HepG2 (cell line): ENCODE measurements around the gene KREMEN1. TPM values are rescaled to one million over a fixed set of nuclear protein-coding genes. Genes with fewer than 3 reads are reported as not detected.

Experiments
- ATAC-seq: fragments of 200-7000 bp; cut with Tn5 transposase; 3 replicates; pipeline ENCODE4 v1.9.1; 2020; ENCODE audit warnings: mild to moderate bottlenecking, moderate library complexity
- BruUV-seq: library from RNA; stranded (reverse); fragments of 400-500 nt; replicated peaks from 2 replicates; lab custom pipeline; 2021; lab: Mats Ljungman, UMichigan
- CTCF ChIA-PET: fragments of 300-600 bp; formaldehyde crosslinking; extraction: SDS; loops from one replicate; lab custom pipeline; 2021; ENCODE audit warnings: low total read pairs, inconsistent platforms, low intra/inter-chr PET ratio; lab: Yijun Ruan, JAX
- POLR2A ChIA-PET: fragments of 350-600 bp; sonication (Branson Sonifier 250); formaldehyde crosslinking; loops from one replicate; lab custom pipeline; 2020; ENCODE audit warnings: antibody characterized with exemption, inconsistent platforms; lab: Yijun Ruan, JAX
- DNase-seq: peaks from one replicate; pipeline ENCODE4 v3.0.0-alpha.2; 2015; ENCODE audit warnings: low spot score
- FAIRE-seq: peaks from 3 replicates; lab custom pipeline; 2011; peaks lifted over from hg19 to GRCh38; lab: Jason Lieb, UNC
- H2AFZ ChIP-seq: one replicate; pipeline ENCODE4 v1.6.1; 2011; ENCODE audit warnings: low read length, inconsistent platforms
- H3K27ac ChIP-seq: fragments of 300-600 bp; 3 replicates; pipeline ENCODE4 v1.8.0; 2011; ENCODE audit warnings: mixed run types, mild to moderate bottlenecking, mixed read lengths, low read length, inconsistent platforms; ENCODE audit not compliant: insufficient read depth; ENCODE audit errors: extremely low read length
- H3K27me3 ChIP-seq, 2 experiments: fragments of 200-600 bp in 1 of 2; 2 replicates in 1 of 2; 3 replicates in 1 of 2; pipeline versions ENCODE4 v1.6.0 to v1.8.0; 2011; ENCODE audit warnings: low read length in 2 of 2, mild to moderate bottlenecking in 2 of 2, moderate library complexity in 2 of 2, inconsistent platforms in 1 of 2; ENCODE audit not compliant: insufficient read depth in 2 of 2, control insufficient read depth in 1 of 2
- H3K36me3 ChIP-seq, 2 experiments: fragments of 200-600 bp in 1 of 2; replicated peaks in 1 of 2; 2 replicates in 1 of 2; 3 replicates in 1 of 2; pipeline versions ENCODE4 v1.5.1 to v1.8.0; 2011; ENCODE audit warnings: low read length in 2 of 2, inconsistent platforms in 1 of 2; ENCODE audit not compliant: insufficient read depth in 2 of 2, control insufficient read depth in 1 of 2
- H3K4me1 ChIP-seq: 2 replicates; pipeline ENCODE4 v1.5.1; 2012; ENCODE audit warnings: low read length, inconsistent platforms; ENCODE audit not compliant: insufficient read depth
- H3K4me2 ChIP-seq: 2 replicates; pipeline ENCODE4 v1.6.0; 2011; ENCODE audit warnings: low read depth, low read length, inconsistent platforms
- H3K4me3 ChIP-seq, 3 experiments: fragments of 200-600 bp in 1 of 3; sonication (generic), shearing (Covaris generic) in 1 of 3; replicated peaks in 1 of 3; 2 replicates each; pipeline ENCODE4 v1.5.1; 2011 to 2016; ENCODE audit warnings: low read length in 3 of 3, inconsistent platforms in 2 of 3, low read depth in 2 of 3, mild to moderate bottlenecking in 2 of 3, control low read depth in 1 of 3, mixed read lengths in 1 of 3; ENCODE audit not compliant: insufficient read depth in 1 of 3
- H3K79me2 ChIP-seq: one replicate; pipeline ENCODE4 v1.6.1; 2011; ENCODE audit warnings: low read length, inconsistent platforms; ENCODE audit not compliant: insufficient read depth
- H3K9ac ChIP-seq: 2 replicates; pipeline ENCODE4 v1.6.0; 2011; ENCODE audit warnings: mild to moderate bottlenecking, low read depth, low read length, inconsistent platforms; ENCODE audit not compliant: insufficient read depth
- H3K9me3 ChIP-seq: 2 replicates; pipeline ENCODE4 v1.5.1; 2012; ENCODE audit warnings: mild to moderate bottlenecking, low read length
- H4K20me1 ChIP-seq: 2 replicates; pipeline ENCODE4 v1.6.0; 2011; ENCODE audit warnings: inconsistent platforms, mild to moderate bottlenecking, low read length, moderate library complexity; ENCODE audit not compliant: insufficient read depth
- CHD4 ChIP-seq: fragments of 200-600 bp; sonication (generic); IDR thresholded peaks from 2 replicates; pipeline ENCODE4 v1.7.0; 2017; ENCODE audit warnings: mild to moderate bottlenecking, low read length, borderline replicate concordance
- GATAD1 ChIP-seq: IDR thresholded peaks from 2 replicates; pipeline ENCODE4 v1.6.1; 2016; ENCODE audit warnings: missing genetic modification reagents, missing compliant biosample characterization
- MAFF ChIP-seq: IDR thresholded peaks from 2 replicates; pipeline ENCODE4 v1.6.1; 2011; ENCODE audit warnings: low read depth, low read length, improper control_type of control experiment
- POLR2AphosphoS2 ChIP-seq: IDR thresholded peaks from 2 replicates; pipeline ENCODE4 v1.6.1; 2011; ENCODE audit warnings: low read depth, low read length, improper control_type of control experiment
- RFX1 ChIP-seq: fragments of 450-650 bp; IDR thresholded peaks from 2 replicates; pipeline ENCODE4 v1.6.1; 2017
- TBX2 ChIP-seq: sonication (generic); formaldehyde crosslinking; IDR thresholded peaks from 2 replicates; pipeline ENCODE4 v1.5.0; 2020; ENCODE audit warnings: missing genetic modification reagents, mild to moderate bottlenecking, borderline replicate concordance
- ZBTB8A ChIP-seq: sonication (generic); formaldehyde crosslinking; IDR thresholded peaks from 2 replicates; pipeline ENCODE4 v1.4.0; 2020; ENCODE audit warnings: mild to moderate bottlenecking, low read depth, missing genetic modification reagents, borderline replicate concordance
- ZNF569 ChIP-seq: sonication (generic); formaldehyde crosslinking; IDR thresholded peaks from 2 replicates; pipeline ENCODE4 v1.5.0; 2020; ENCODE audit warnings: mild to moderate bottlenecking, missing genetic modification reagents, moderate library complexity, borderline replicate concordance
- ZNF761 ChIP-seq: sonication (generic); formaldehyde crosslinking; conservative IDR thresholded peaks from 2 replicates; pipeline ENCODE4 v1.4.0; 2020; ENCODE audit warnings: mild to moderate bottlenecking, missing genetic modification reagents
- WGBS: methylation state at CpG from one replicate; pipeline ENCODE4 v1.1.6; 2017; ENCODE audit warnings: low lambda C conversion rate; 5-methylcytosine and 5-hydroxymethylcytosine counted together
- in situ Hi-C: cut with HindIII; loops from 2 replicates; pipeline ENCODE4 v1.10.0; 2017; ENCODE audit warnings: low pct_unique_long_range_greater_than_20kb; ENCODE audit not compliant: extremely low pct_ligation_motif_present
- intact Hi-C: fragments of 100-400 bp; cut with micrococcal nuclease; formaldehyde crosslinking; loops from one replicate; pipeline ENCODE4 v1.10.0; 2022; ENCODE audit not compliant: unreplicated experiment
- polyA plus RNA-seq, 8 experiments: library from polyadenylated mRNA; depleted of rRNA in 3 of 8; stranded (reverse) in 7 of 8; unstranded in 1 of 8; fragments of >200 nt; fragmentation: Illumina TruSeq in 4 of 8; extraction: Trizol in 4 of 8; gene quantifications; 2 replicates each; pipeline versions ENCODE4 v1.2.1 to v1.2.3, GENCODE V29; 2011 to 2016; ENCODE audit warnings: low read depth in 4 of 8, missing spikeins in 1 of 8, mixed read lengths in 1 of 8; ENCODE audit not compliant: insufficient read depth in 1 of 8
- total RNA-seq, 5 experiments: library from RNA; depleted of rRNA; stranded (reverse); fragments of >200 nt; fragmentation: Illumina TruSeq; extraction: Trizol; gene quantifications; 2 replicates each; pipeline ENCODE4 v1.2.3, GENCODE V29; 2016; ENCODE audit warnings: low read depth in 1 of 5
- TF ChIP-seq, protein P1 (sequence below): sonication (generic); formaldehyde crosslinking; IDR thresholded peaks from 2 replicates; pipeline ENCODE4 v1.5.0; 2020; ENCODE audit warnings: mild to moderate bottlenecking, missing genetic modification reagents

The KREMEN1 gene
- total and polyA plus RNA-seq, 2 of the 13 experiments (the other 11 are each of a cell fraction or from before 2014, with no cell fraction given): 9.8 to 13.8 TPM

DNA sequence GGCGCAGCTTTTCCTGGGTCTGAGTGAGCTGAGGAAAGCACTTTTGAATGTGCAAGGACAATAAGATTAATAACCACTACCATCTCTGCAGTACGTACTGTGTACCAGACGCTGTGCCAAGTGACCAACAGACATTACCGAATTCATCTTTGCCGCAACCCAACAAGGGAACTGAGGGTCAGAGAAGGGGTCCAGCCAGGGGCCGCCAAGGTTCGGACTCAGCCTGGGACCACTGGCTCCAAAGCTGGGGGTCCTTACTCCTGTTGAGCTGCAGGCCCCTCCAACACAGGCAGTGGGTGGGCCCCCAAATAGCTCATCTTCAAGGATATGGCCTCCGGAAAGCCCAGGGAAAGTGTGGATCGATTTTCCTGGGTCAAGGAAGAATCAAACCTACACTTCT is 77.9 kb downstream of the KREMEN1 start:
- Histone ChIP-seq H2AFZ (no peak overlapping the region), H3K9me3 (no peaks in the 10 kb centered on the region), H3K4me2 (no peak overlapping the region), H3K79me2 (no peaks in the 10 kb centered on the region), H3K36me3 (no peaks in the 10 kb centered on the region), H4K20me1 (no peaks in the 10 kb centered on the region), H3K27ac (no peak overlapping the region), H3K27me3 (no peaks in the 10 kb centered on the region), H3K9ac (no peak overlapping the region), H3K4me1 (peaks cover 36% of the 10 kb centered on the region)
- ChIA-PET POLR2A (interaction anchor here (1.2 kb wide), 1 partner anchor 54 kb away, joined by 3 read pairs; no protein-coding TSS in a partner anchor), CTCF (no interaction called here)
- in situ Hi-C loops: loop anchor here (5.0 kb wide), 1 partner anchor 78 kb away; the partner anchor contains the start of gene KREMEN1
- DNase-seq (no peak), FAIRE-seq (no peak)
- no TSS peak for BruUV-seq
- WGBS: 91% methylated on average over 9 of the region's 9 CpGs
- TF ChIP-seq GATAD1 (CRISPR knock-in tag) (no peak), TBX2 (no peak), MAFF (no peak), CHD4 (no peak), POLR2AphosphoS2 (no peak), RFX1 (no peak), ZNF569 (CRISPR knock-in tag) (no peak), ZBTB8A (no peak), ZNF761 (CRISPR knock-in tag) (no peak)
- TF ChIP-seq, protein P1, sequence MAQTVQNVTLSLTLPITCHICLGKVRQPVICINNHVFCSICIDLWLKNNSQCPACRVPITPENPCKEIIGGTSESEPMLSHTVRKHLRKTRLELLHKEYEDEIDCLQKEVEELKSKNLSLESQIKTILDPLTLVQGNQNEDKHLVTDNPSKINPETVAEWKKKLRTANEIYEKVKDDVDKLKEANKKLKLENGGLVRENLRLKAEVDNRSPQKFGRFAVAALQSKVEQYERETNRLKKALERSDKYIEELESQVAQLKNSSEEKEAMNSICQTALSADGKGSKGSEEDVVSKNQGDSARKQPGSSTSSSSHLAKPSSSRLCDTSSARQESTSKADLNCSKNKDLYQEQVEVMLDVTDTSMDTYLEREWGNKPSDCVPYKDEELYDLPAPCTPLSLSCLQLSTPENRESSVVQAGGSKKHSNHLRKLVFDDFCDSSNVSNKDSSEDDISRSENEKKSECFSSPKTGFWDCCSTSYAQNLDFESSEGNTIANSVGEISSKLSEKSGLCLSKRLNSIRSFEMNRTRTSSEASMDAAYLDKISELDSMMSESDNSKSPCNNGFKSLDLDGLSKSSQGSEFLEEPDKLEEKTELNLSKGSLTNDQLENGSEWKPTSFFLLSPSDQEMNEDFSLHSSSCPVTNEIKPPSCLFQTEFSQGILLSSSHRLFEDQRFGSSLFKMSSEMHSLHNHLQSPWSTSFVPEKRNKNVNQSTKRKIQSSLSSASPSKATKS (CRISPR knock-in tag): no peak
- TF ChIP-seq, all 625 proteins: peak for 0
- H3K4me3 ChIP-seq: no peak overlapping the region
- intact Hi-C loops: loop anchor here (5.0 to 10.0 kb wide), 3 partner anchors 78 to 296 kb away; partner anchors contain the start of gene KREMEN1
- no peak for ATAC-seq
